Stimulated activated CD4-positive, alpha-beta T cell treated with anti-CD3 and anti-CD28 coated beads, Interleukin-15, amount 100 ng/mL, for 24 hours (primary cell): ENCODE measurements around the gene GLMP.

ENCODE experiments used
- DNase-seq: peaks from one replicate; pipeline ENCODE4 v3.0.0-alpha.2; 2020

Gene GLMP

GRCh38 chr1:156284757-156285156 is 10.7 kb downstream of the GLMP start:
- no peak for DNase-seq

GRCh38 chr1:156284112-156284511 is 11.4 kb downstream of the GLMP start, which contains the start of gene TMEM79:
TMEM79 (plus strand) TSS chr1:156284325; CDS start chr1:156285227, 902 bp downstream.
- no peak for DNase-seq

GRCh38 chr1:156283521-156283920 is 12.0 kb downstream of the GLMP start:
- DNase-seq = no peak

GRCh38 chr1:156282479-156283222 is 12.8 kb downstream of the GLMP start, which contains the start of gene SMG5:
SMG5 (minus strand) TSS chr1:156282825; CDS start chr1:156282680, 145 bp downstream.
- DNase-seq = peak; percentile 97

- DNase-seq = peak; percentile 59
These were observed 13.6 kb downstream of the GLMP start for GRCh38 chr1:156281693-156282478.

GRCh38 chr1:156281281-156281680 is 14.2 kb downstream of the GLMP start:
- DNase-seq = peak; percentile 70

GRCh38 chr1:156279837-156280236 is 15.6 kb downstream of the GLMP start:
- no peak for DNase-seq

GRCh38 chr1:156276966-156277381 is 18.5 kb downstream of the GLMP start:
- no peak for DNase-seq

- no peak for DNase-seq
These were observed 18.9 kb downstream of the GLMP start for GRCh38 chr1:156276532-156276931.

GRCh38 chr1:156270314-156270713 is 25.2 kb downstream of the GLMP start:
- no peak for DNase-seq

GRCh38 chr1:156268336-156268735 is 27.1 kb downstream of the GLMP start:
- DNase-seq = no peak

- no peak for DNase-seq
These were observed 29.4 kb downstream of the GLMP start for GRCh38 chr1:156266051-156266450.

GRCh38 chr1:156263288-156263655 is 32.2 kb downstream of the GLMP start:
- DNase-seq = no peak

GRCh38 chr1:156262461-156263287 is 32.8 kb downstream of the GLMP start:
- DNase-seq = no peak

GRCh38 chr1:156260896-156261295 is 34.6 kb downstream of the GLMP start:
- no peak for DNase-seq

- DNase-seq = no peak
These were observed 35.7 kb downstream of the GLMP start for GRCh38 chr1:156259805-156260204.

GRCh38 chr1:156258859-156259258 is 36.6 kb downstream of the GLMP start:
- DNase-seq = no peak

GRCh38 chr1:156257711-156258110 is 37.8 kb downstream of the GLMP start:
- DNase-seq = no peak

GRCh38 chr1:156253634-156254033 is 41.8 kb downstream of the GLMP start:
- DNase-seq = no peak

- DNase-seq = no peak
These were observed 44.0 kb downstream of the GLMP start for GRCh38 chr1:156251527-156251926.

GRCh38 chr1:156249593-156249992 is 45.9 kb downstream of the GLMP start:
- DNase-seq = no peak

GRCh38 chr1:156248323-156248683 is 47.2 kb downstream of the GLMP start:
- DNase-seq = no peak
